GM23338 (cell line): ENCODE results near the gene SUGCT. TPM values are rescaled to one million over a fixed set of nuclear protein-coding genes. Genes with fewer than 3 reads are reported as not detected.

Source experiments
- ATAC-seq: fragments of 200-7000 bp; cut with Tn5 transposase; 3 replicates; pipeline ENCODE4 v1.9.1; 2020
- DNase-seq: peaks from one replicate; pipeline ENCODE4 v3.0.0-alpha.2; 2015; ENCODE audit warnings: low spot score
- H2AFZ ChIP-seq: fragments of 200-600 bp; sonication (generic); 2 replicates; pipeline ENCODE4 v1.8.0; 2016; ENCODE audit warnings: antibody characterized with exemption, mild to moderate bottlenecking, moderate library complexity
- H3F3A ChIP-seq: fragments of 200-600 bp; sonication (generic); replicated peaks from 2 replicates; pipeline ENCODE4 v1.8.0; 2017; ENCODE audit warnings: antibody characterized with exemption, mixed run types, low read depth
- H3K27ac ChIP-seq: fragments of 200-600 bp; sonication (generic); 2 replicates; pipeline ENCODE4 v1.6.1; 2016; ENCODE audit warnings: low read depth
- H3K27me3 ChIP-seq: fragments of 200-600 bp; sonication (generic); 2 replicates; pipeline ENCODE4 v1.8.0; 2016; ENCODE audit warnings: mild to moderate bottlenecking, mixed run types, moderate library complexity; ENCODE audit not compliant: insufficient read depth
- H3K36me3 ChIP-seq: fragments of 200-600 bp; sonication (generic); 2 replicates; pipeline ENCODE4 v1.8.0; 2016; ENCODE audit warnings: mild to moderate bottlenecking; ENCODE audit not compliant: insufficient read depth
- H3K4me1 ChIP-seq: fragments of 200-600 bp; sonication (generic); 2 replicates; pipeline ENCODE4 v1.8.0; 2016; ENCODE audit warnings: mild to moderate bottlenecking, moderate library complexity; ENCODE audit not compliant: insufficient read depth
- H3K4me2 ChIP-seq: fragments of 200-600 bp; sonication (generic); 2 replicates; pipeline ENCODE4 v1.7.1; 2017; ENCODE audit warnings: mixed run types
- H3K4me3 ChIP-seq: fragments of 200-600 bp; sonication (generic); 2 replicates; pipeline ENCODE4 v1.6.1; 2016; ENCODE audit warnings: mixed run types
- H3K79me2 ChIP-seq: fragments of 200-600 bp; sonication (generic); replicated peaks from 2 replicates; pipeline ENCODE4 v1.8.0; 2017; ENCODE audit warnings: mild to moderate bottlenecking; ENCODE audit not compliant: insufficient read depth
- H3K9me2 ChIP-seq: fragments of 200-600 bp; sonication (generic); 2 replicates; pipeline ENCODE4 v1.8.0; 2017; ENCODE audit not compliant: insufficient read depth
- H4K20me1 ChIP-seq: fragments of 200-600 bp; sonication (generic); replicated peaks from 2 replicates; pipeline ENCODE4 v1.8.0; 2017; ENCODE audit warnings: mild to moderate bottlenecking; ENCODE audit not compliant: insufficient read depth
- H3K27ac Mint-ChIP-seq: 2 replicates; pipeline ENCODE4 v1.8.0; 2020; ENCODE audit warnings: inconsistent platforms, mild to moderate bottlenecking, moderate library complexity, mixed read lengths
- H3K27me3 Mint-ChIP-seq: 3 replicates; pipeline ENCODE4 v1.8.0; 2022; ENCODE audit warnings: low read depth, mild to moderate bottlenecking, moderate library complexity, mixed read lengths, inconsistent platforms; ENCODE audit not compliant: insufficient read depth, poor library complexity
- H3K36me3 Mint-ChIP-seq: 3 replicates; pipeline ENCODE4 v1.8.0; 2021; ENCODE audit warnings: low read depth, mild to moderate bottlenecking, inconsistent platforms, moderate library complexity, mixed read lengths
- H3K4me1 Mint-ChIP-seq: 3 replicates; pipeline ENCODE4 v1.8.0; 2020; ENCODE audit warnings: mild to moderate bottlenecking, inconsistent platforms, mixed read lengths
- H3K4me3 Mint-ChIP-seq: 3 replicates; pipeline ENCODE4 v1.8.0; 2021; ENCODE audit warnings: moderate library complexity, mild to moderate bottlenecking, inconsistent platforms, mixed read lengths
- H3K9me3 Mint-ChIP-seq: 3 replicates; pipeline ENCODE4 v1.8.0; 2020; ENCODE audit warnings: moderate library complexity, mild to moderate bottlenecking, inconsistent platforms, mixed read lengths
- CREB1 ChIP-seq: fragments of 250-450 bp; sonication (Bioruptor Pico); IDR thresholded peaks from 2 replicates; pipeline ENCODE4 v1.5.0; 2020; ENCODE audit warnings: low read depth, mild to moderate bottlenecking, moderate library complexity
- EZH2 ChIP-seq: fragments of 200-600 bp; sonication (generic); IDR thresholded peaks from one replicate; pipeline ENCODE4 v1.8.0; 2017; ENCODE audit warnings: antibody characterized with exemption, mild to moderate bottlenecking, low read depth; ENCODE audit not compliant: unreplicated experiment
- JUNB ChIP-seq: IDR thresholded peaks from one replicate; pipeline ENCODE4 v1.6.1; 2016; ENCODE audit warnings: antibody characterized with exemption; ENCODE audit not compliant: unreplicated experiment
- NANOG ChIP-seq: IDR thresholded peaks from 2 replicates; pipeline ENCODE4 v1.6.1; 2016; ENCODE audit warnings: antibody characterized with exemption, borderline replicate concordance
- POLR2AphosphoS5 ChIP-seq: IDR thresholded peaks from 2 replicates; pipeline ENCODE4 v1.6.1; 2016; ENCODE audit warnings: antibody characterized with exemption, low read depth
- STAT1 ChIP-seq: IDR thresholded peaks from one replicate; pipeline ENCODE4 v1.6.1; 2016; ENCODE audit warnings: antibody characterized with exemption; ENCODE audit not compliant: unreplicated experiment
- ZNF114 ChIP-seq: fragments of 250-450 bp; sonication (Bioruptor Pico); IDR thresholded peaks from 2 replicates; pipeline ENCODE4 v1.5.0; 2020; ENCODE audit warnings: mild to moderate bottlenecking, moderate library complexity
- ZNF331 ChIP-seq: fragments of 250-450 bp; sonication (Bioruptor Pico); IDR thresholded peaks from 2 replicates; pipeline ENCODE4 v1.5.0; 2020; ENCODE audit warnings: low read depth, mild to moderate bottlenecking, moderate library complexity
- polyA plus RNA-seq: library from polyadenylated mRNA; unstranded; fragments of >200 nt; fragmentation: Nextera tagmentation; extraction: Ambion mirVana; gene quantifications from 2 replicates; pipeline ENCODE4 v1.2.1, GENCODE V29; 2016
- total RNA-seq: library from RNA; depleted of rRNA; stranded (reverse); fragments of >200 nt; shearing (Covaris generic); gene quantifications from 2 replicates; pipeline ENCODE4 v1.2.3, GENCODE V29; 2014
- TF ChIP-seq, protein P1 (sequence below): fragments of 250-450 bp; sonication (Bioruptor Pico); IDR thresholded peaks from 2 replicates; pipeline ENCODE4 v1.5.0; 2020; ENCODE audit warnings: mild to moderate bottlenecking, moderate library complexity
- TF ChIP-seq, protein P2 (sequence below), 2 experiments: fragments of 200-600 bp in 1 of 2; sonication (generic) in 1 of 2; conservative IDR thresholded peaks; 2 replicates each; pipeline versions ENCODE4 v1.5.1 to v1.6.1; 2016 to 2017; ENCODE audit warnings: antibody characterized with exemption in 2 of 2, low read depth in 2 of 2, mild to moderate bottlenecking in 2 of 2, moderate library complexity in 1 of 2
- TF ChIP-seq, protein P3 (sequence below): IDR thresholded peaks from one replicate; pipeline ENCODE4 v1.6.1; 2018; ENCODE audit warnings: antibody characterized with exemption; ENCODE audit not compliant: unreplicated experiment

The SUGCT gene
- total and polyA plus RNA-seq, 2 experiments from 2014 or later = 4.2 to 5.6 TPM

DNA sequence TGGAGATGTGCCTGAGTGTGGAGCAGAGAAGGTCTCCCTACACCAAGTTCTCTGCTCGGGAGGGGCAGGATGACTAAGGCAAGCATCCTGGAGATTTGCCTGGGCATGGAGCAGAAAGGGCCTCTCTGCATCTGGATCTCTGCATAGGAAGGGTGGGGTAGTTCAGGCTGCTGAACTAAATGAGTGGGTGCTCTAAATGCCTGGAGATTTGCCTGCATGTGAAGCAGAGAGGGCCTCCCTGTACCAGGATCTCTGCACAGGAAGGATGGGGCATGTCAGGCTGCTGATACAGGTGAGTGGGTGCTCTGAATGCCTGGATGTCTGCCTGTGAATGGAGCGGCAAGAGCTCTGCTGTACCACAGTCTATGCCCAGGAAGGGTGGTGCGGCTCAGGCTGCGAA, 680.7 kb downstream of the SUGCT start:
- H3F3A ChIP-seq = no peaks in the 10 kb centered on the region
- Mint-ChIP-seq H3K4me1 (no peaks in the 10 kb centered on the region), H3K27me3 (no peaks in the 10 kb centered on the region), H3K9me3 (peaks cover 13% of the 10 kb centered on the region), H3K4me3 (no peak overlapping the region), H3K27ac (no peak overlapping the region), H3K36me3 (no peaks in the 10 kb centered on the region; the same call in 2 of the 3 replicates)
- H3K4me2 ChIP-seq = no peak overlapping the region
- H3K36me3 ChIP-seq = no peaks in the 10 kb centered on the region
- no peak overlapping the region for H3K27ac ChIP-seq
- TF ChIP-seq EZH2 (no peak), JUNB (no peak), CREB1 (CRISPR knock-in tag) (no peak)
- TF ChIP-seq, protein P1, sequence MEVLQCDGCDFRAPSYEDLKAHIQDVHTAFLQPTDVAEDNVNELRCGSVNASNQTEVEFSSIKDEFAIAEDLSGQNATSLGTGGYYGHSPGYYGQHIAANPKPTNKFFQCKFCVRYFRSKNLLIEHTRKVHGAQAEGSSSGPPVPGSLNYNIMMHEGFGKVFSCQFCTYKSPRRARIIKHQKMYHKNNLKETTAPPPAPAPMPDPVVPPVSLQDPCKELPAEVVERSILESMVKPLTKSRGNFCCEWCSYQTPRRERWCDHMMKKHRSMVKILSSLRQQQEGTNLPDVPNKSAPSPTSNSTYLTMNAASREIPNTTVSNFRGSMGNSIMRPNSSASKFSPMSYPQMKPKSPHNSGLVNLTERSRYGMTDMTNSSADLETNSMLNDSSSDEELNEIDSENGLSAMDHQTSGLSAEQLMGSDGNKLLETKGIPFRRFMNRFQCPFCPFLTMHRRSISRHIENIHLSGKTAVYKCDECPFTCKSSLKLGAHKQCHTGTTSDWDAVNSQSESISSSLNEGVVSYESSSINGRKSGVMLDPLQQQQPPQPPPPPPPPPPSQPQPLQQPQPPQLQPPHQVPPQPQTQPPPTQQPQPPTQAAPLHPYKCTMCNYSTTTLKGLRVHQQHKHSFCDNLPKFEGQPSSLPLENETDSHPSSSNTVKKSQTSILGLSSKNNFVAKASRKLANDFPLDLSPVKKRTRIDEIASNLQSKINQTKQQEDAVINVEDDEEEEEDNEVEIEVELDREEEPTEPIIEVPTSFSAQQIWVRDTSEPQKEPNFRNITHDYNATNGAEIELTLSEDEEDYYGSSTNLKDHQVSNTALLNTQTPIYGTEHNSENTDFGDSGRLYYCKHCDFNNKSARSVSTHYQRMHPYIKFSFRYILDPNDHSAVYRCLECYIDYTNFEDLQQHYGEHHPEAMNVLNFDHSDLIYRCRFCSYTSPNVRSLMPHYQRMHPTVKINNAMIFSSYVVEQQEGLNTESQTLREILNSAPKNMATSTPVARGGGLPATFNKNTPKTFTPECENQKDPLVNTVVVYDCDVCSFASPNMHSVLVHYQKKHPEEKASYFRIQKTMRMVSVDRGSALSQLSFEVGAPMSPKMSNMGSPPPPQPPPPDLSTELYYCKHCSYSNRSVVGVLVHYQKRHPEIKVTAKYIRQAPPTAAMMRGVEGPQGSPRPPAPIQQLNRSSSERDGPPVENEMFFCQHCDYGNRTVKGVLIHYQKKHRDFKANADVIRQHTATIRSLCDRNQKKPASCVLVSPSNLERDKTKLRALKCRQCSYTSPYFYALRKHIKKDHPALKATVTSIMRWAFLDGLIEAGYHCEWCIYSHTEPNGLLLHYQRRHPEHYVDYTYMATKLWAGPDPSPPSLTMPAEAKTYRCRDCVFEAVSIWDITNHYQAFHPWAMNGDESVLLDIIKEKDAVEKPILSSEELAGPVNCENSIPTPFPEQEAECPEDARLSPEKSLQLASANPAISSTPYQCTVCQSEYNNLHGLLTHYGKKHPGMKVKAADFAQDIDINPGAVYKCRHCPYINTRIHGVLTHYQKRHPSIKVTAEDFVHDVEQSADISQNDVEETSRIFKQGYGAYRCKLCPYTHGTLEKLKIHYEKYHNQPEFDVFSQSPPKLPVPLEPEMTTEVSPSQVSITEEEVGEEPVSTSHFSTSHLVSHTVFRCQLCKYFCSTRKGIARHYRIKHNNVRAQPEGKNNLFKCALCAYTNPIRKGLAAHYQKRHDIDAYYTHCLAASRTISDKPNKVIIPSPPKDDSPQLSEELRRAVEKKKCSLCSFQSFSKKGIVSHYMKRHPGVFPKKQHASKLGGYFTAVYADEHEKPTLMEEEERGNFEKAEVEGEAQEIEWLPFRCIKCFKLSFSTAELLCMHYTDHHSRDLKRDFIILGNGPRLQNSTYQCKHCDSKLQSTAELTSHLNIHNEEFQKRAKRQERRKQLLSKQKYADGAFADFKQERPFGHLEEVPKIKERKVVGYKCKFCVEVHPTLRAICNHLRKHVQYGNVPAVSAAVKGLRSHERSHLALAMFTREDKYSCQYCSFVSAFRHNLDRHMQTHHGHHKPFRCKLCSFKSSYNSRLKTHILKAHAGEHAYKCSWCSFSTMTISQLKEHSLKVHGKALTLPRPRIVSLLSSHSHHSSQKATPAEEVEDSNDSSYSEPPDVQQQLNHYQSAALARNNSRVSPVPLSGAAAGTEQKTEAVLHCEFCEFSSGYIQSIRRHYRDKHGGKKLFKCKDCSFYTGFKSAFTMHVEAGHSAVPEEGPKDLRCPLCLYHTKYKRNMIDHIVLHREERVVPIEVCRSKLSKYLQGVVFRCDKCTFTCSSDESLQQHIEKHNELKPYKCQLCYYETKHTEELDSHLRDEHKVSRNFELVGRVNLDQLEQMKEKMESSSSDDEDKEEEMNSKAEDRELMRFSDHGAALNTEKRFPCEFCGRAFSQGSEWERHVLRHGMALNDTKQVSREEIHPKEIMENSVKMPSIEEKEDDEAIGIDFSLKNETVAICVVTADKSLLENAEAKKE (CRISPR knock-in tag) = no peak
- DNase-seq (no peak), ATAC-seq (no peak)
- no peaks in the 10 kb centered on the region for H4K20me1 ChIP-seq
- no peak overlapping the region for H2AFZ ChIP-seq
- no peaks in the 10 kb centered on the region for H3K27me3 ChIP-seq
- peaks cover 12% of the 10 kb centered on the region; the same call in 1 of the 2 replicates for H3K9me2 ChIP-seq
- no peak overlapping the region for H3K4me3 ChIP-seq
- no peaks in the 10 kb centered on the region for H3K4me1 ChIP-seq
- H3K79me2 ChIP-seq = no peaks in the 10 kb centered on the region

DNA sequence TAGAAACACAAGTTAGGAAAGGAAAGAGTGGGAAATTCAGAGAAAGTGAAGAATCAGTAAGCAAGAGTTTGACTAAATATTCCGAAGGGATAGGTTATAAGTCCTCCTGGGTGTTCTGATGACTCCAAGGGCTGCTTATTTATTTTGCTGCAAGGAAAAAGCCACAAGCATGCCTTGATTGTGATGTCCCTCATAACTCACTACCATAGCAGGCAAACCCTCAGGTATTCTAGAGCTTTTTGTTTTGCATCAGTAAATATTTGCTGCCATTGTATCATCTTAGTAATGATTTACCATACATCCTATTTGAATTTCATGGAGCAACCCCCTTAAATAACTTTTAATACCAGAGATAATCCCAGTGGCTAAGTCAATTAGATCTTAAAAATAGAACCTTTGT, 688.1 kb downstream of the SUGCT start:
- Mint-ChIP-seq H3K4me1 (peaks cover 22% of the 10 kb centered on the region), H3K36me3 (no peaks in the 10 kb centered on the region), H3K9me3 (peaks cover 4% of the 10 kb centered on the region; the same call in 2 of the 3 replicates), H3K27ac (no peak overlapping the region), H3K4me3 (no peak overlapping the region), H3K27me3 (peaks cover 3% of the 10 kb centered on the region)
- H3K27me3 ChIP-seq = no peaks in the 10 kb centered on the region
- no peak overlapping the region for H2AFZ ChIP-seq
- no peak overlapping the region for H3K4me2 ChIP-seq
- no peaks in the 10 kb centered on the region for H3F3A ChIP-seq
- ATAC-seq = no peak
- H3K4me1 ChIP-seq = peaks cover 26% of the 10 kb centered on the region
- no peak overlapping the region for H3K27ac ChIP-seq
- no peaks in the 10 kb centered on the region for H3K36me3 ChIP-seq
- no peaks in the 10 kb centered on the region for H3K79me2 ChIP-seq
- DNase-seq = no peak
- no peak overlapping the region for H3K4me3 ChIP-seq
- peaks cover 1% of the 10 kb centered on the region for H3K9me2 ChIP-seq
- H4K20me1 ChIP-seq = no peaks in the 10 kb centered on the region
- TF ChIP-seq ZNF331 (CRISPR knock-in tag) (no peak), POLR2AphosphoS5 (no peak), NANOG (no peak), JUNB (no peak), STAT1 (no peak), ZNF114 (CRISPR knock-in tag) (no peak)
- TF ChIP-seq, protein P2, sequence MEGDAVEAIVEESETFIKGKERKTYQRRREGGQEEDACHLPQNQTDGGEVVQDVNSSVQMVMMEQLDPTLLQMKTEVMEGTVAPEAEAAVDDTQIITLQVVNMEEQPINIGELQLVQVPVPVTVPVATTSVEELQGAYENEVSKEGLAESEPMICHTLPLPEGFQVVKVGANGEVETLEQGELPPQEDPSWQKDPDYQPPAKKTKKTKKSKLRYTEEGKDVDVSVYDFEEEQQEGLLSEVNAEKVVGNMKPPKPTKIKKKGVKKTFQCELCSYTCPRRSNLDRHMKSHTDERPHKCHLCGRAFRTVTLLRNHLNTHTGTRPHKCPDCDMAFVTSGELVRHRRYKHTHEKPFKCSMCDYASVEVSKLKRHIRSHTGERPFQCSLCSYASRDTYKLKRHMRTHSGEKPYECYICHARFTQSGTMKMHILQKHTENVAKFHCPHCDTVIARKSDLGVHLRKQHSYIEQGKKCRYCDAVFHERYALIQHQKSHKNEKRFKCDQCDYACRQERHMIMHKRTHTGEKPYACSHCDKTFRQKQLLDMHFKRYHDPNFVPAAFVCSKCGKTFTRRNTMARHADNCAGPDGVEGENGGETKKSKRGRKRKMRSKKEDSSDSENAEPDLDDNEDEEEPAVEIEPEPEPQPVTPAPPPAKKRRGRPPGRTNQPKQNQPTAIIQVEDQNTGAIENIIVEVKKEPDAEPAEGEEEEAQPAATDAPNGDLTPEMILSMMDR (conservative IDR thresholded peaks at IDR 0.05; ENCODE audit: low read depth in 2 of 2) = no peak
- TF ChIP-seq, protein P3, sequence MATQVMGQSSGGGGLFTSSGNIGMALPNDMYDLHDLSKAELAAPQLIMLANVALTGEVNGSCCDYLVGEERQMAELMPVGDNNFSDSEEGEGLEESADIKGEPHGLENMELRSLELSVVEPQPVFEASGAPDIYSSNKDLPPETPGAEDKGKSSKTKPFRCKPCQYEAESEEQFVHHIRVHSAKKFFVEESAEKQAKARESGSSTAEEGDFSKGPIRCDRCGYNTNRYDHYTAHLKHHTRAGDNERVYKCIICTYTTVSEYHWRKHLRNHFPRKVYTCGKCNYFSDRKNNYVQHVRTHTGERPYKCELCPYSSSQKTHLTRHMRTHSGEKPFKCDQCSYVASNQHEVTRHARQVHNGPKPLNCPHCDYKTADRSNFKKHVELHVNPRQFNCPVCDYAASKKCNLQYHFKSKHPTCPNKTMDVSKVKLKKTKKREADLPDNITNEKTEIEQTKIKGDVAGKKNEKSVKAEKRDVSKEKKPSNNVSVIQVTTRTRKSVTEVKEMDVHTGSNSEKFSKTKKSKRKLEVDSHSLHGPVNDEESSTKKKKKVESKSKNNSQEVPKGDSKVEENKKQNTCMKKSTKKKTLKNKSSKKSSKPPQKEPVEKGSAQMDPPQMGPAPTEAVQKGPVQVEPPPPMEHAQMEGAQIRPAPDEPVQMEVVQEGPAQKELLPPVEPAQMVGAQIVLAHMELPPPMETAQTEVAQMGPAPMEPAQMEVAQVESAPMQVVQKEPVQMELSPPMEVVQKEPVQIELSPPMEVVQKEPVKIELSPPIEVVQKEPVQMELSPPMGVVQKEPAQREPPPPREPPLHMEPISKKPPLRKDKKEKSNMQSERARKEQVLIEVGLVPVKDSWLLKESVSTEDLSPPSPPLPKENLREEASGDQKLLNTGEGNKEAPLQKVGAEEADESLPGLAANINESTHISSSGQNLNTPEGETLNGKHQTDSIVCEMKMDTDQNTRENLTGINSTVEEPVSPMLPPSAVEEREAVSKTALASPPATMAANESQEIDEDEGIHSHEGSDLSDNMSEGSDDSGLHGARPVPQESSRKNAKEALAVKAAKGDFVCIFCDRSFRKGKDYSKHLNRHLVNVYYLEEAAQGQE = no peak
